HPDE6-E6E7 (cell line): ENCODE measurements around the gene CMTM7.
"Not testable (repeated sequence)": the region's sequence is repeated elsewhere in the genome, so short reads cannot be mapped to it uniquely, and the experiment has no call there.

Experiments used
- DNase-seq: peaks from one replicate; pipeline ENCODE4 v3.0.0; 2011; ENCODE audit warnings: missing footprints; ENCODE audit errors: extremely low spot score

CMTM7 gene

DNA sequence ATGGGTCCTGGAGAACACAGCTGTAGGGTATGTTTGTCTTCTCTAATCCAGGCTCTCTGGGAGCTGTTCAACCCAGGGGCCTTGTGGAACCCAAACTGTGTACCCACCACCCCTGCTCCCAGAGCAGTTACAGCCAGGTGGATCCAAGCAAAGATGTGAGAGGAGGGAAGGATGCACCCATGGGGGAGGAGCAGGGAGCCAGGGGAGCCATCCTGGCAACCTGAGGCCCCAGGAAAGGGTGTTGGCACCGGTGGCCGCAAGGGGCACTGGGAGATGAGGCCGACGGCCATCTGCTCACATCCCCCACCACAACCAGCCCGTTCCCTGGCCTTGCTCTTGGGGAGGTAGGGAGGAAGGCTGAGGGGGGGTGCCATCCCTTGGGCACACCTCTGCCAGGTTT, 67.8 kb downstream of the CMTM7 start:
- DNase-seq: no peak

GRCh38 chr3:32460031-32460749, 68.5 kb downstream of the CMTM7 start:
- DNase-seq: no peak

DNA sequence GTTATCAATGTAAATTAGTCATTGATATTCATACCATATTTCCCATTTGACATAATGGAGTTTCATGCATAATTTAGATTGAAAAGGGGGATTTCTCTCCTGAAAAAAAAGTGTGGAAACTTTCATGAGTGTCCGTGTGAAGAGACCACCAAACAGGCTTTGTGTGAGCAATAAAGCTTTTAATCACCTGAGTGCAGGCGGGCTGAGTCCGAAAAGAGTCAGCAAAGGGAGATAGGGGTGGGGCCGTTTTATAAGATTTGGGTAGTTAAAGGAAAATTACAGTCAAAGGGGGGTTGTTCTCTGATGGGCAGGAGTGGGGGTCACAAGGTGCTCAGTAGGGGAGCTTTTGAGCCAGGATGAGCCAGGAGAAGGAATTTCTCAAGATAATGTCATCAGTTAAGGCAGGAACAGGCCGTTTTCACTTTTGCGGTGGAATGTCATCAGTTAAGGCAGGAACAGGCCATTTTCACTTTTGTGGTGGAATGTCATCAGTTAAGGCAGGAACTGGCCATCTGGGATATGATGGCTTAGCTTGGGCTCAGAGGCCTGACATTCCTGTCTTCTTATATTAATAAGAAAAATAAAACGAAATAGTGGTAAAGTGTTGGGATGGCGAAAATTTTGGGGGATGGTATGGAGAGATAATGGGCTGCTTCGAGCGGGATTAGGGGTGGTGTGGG, 69.3 kb downstream of the CMTM7 start:
- DNase-seq: not testable (repeated sequence)

DNA sequence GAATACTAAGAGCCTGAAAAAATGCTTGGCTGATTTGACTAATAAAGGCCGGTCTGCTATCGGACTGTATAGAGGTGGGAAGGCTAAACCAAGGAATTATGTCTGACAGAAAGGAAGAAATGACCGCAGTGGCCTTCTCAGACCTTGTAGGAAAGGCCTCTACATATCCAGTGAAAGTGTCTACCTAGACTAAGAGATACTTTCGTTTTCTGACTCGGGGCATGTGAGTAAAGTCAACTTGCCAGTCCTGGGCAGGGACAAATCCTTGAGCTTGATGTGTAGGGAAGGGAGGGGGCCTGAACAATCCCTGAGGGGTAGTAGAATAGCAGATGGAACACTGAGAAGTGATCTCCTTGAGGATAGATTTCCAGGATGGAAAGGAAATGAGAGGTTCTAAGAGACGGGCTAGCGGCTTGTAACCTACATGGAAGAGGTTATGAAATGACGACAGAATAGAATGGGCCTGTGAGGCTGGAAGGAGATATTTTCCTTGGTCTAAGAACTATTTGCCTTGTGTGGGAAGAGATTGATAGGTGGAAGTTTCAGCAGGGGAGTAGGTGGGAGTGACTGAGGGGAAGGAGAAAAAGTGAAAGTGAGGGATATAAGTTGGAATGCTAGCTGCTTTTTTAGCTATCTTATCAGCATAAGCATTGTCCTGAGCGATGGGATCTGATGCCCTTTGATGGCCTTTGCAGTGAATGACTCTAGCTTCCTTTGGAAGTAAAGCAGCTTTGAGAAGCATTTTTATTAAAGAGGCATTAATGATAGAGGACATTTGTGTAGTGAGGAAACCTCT, 70.7 kb downstream of the CMTM7 start:
- DNase-seq: not testable (repeated sequence)

DNA sequence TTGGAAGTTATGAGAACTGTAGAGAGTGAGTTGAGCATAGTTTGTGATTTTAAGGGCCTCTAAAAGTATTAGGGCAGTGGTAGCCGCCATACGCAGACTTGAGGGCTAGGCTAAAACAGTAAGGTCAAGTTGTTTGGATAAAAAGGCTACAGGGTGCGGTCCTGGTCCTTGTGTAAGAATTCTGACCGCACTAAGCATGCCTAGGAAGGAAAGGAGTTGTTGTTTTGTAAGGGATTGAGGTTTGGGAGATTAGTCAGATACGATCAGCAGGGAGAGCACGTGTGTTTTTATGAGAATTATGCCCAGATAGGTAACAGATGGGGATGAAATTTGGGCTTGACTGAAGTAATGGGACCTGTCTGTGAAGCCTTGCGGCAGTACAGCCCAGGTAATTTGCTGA, 71.8 kb downstream of the CMTM7 start:
- DNase-seq: not testable (repeated sequence)

GRCh38 chr3:32464726-32465125, 73.1 kb downstream of the CMTM7 start:
- not testable (repeated sequence) for DNase-seq

- DNase-seq: not testable (repeated sequence)
Measured at GRCh38 chr3:32466808-32467207, 75.2 kb downstream of the CMTM7 start.

GRCh38 chr3:32467333-32468070, 75.8 kb downstream of the CMTM7 start:
- peak; percentile 37 for DNase-seq

- DNase-seq: no peak
Measured at GRCh38 chr3:32469151-32469874, 77.7 kb downstream of the CMTM7 start.

GRCh38 chr3:32470362-32470761, 78.7 kb downstream of the CMTM7 start:
- DNase-seq: no peak

DNA sequence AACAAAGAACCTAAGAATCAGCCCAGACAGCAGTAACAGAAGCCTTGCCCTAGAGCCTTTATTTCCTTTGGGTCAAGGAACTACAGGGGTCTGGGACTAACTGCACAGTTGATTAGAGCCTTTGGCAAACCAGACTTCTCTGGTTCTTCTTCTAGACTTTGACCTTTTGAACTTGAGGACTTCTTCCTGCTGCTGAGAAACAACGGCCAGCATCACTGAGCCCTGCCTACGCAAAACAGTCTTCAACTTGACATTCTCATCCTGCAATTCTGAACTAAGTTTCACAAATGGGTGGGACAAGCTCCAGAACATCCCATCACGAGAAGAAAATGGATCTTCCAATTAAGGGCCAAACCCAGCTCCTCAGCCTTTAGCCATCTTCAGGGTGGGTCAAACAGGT, 79.6 kb downstream of the CMTM7 start:
- DNase-seq: no peak

GRCh38 chr3:32472151-32472550, 80.5 kb downstream of the CMTM7 start:
- DNase-seq: not testable (repeated sequence)

GRCh38 chr3:32474201-32474600, 82.5 kb downstream of the CMTM7 start:
- DNase-seq: no peak

DNA sequence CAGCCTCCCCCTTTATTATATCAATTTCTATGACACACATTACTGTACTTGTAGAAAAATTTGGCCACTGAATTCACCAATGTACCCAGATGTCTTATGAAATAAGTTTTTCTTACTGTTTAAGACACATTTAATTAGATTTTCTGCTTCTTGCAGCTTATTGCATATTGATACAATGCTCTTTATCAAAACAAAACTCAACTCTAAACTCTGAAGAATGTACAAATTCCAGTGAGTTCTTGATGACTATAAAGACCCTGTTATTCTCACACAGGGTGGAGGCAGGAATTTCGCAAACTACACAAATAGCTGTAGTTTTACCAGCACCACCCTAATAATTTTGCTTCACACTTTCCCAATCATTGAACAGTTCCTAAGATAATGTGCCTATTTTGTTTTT, 89.0 kb downstream of the CMTM7 start:
- DNase-seq: no peak

DNA sequence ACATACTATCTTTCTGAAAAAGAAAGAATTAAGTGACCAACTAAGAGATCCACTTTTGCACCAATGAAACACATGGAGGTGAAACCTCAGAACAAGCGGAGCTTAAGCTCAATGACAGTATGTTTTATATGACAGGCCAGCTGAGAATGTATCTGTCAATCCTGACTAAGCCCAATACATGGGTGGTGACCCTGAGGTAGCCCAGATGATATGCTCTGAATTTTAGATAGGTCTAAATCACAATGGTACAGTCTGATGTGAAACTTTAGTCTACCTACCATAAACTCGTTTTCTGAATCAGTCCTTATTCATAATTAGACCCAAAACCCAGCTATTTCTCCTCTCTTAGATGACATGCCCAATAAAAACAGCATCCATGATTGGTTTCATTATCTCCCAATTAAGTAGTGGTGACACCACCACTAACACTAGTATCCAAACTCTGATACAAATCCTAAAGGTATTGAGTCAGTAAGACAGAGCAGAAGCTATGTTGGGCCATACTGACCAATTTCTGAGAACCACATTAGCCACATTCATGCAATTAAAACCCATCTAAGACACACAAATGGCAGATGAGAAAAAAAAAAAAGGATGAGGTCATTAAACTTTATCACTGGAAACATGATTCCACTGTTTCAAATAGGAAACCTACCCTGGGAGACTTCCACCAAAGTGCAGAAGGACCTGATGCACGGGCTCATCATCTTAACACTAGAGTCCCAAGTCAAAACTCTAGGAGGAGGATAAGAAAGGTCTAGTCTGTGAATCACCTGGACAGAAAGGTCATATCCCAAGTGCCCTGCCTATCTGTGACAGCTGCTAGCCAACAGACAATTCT, 90.4 kb downstream of the CMTM7 start:
- no peak for DNase-seq

DNA sequence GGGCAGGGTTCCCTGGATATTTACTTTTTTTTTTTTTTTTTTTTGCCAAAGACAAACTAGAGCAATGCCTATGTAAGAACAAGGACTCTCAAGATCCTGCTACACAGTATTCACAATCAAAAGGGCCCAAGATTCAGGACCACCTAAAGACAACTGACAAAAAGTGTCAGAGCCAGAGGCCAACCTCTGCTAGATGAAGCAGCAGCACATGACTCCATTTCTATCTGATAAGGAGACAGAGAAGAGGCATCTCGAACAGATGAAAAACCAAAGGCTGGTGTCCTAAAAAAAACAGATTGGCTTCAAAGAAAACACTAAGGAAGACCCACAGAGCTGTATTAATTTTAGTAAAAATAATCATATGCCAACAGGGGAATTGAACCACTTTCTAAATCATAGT, 91.0 kb downstream of the CMTM7 start:
- no peak for DNase-seq

GRCh38 chr3:32483772-32484171, 92.1 kb downstream of the CMTM7 start:
- DNase-seq: no peak

- no peak for DNase-seq
Measured at GRCh38 chr3:32484436-32484835, 92.8 kb downstream of the CMTM7 start.

GRCh38 chr3:32487781-32488473, 96.3 kb downstream of the CMTM7 start:
- DNase-seq: no peak
